ENCODE data around the gene RAPGEF4. TPM values are rescaled to one million over a fixed set of nuclear protein-coding genes. Genes with fewer than 3 reads are reported as not detected.

The RAPGEF4 gene
- total RNA-seq, 3 donors from 2014 or later, result 1.2 to 2.8 (median 2.2) TPM

DNA sequence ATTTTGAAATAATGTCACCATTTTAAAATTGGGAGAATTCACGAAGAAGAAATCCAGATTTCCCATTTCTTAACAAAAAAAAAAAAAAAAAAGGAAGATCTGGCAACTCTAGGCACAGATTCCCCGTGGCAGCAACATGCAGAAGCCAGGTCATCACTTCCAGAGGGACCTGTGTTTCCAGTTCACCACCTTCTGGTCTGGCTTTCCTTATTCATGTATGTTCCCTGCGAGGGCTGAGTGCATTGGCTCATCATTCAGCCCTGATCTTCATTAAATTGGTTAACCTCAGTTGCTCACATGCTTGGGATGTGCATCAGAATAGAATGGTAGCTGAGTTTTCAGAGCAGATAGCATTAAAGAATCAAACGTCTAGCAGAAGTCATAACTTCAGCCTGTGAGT lies 315.0 kb downstream of the RAPGEF4 start:
- intact Hi-C loops (cut with DNase I, micrococcal nuclease), result no loop called here
- TF ChIP-seq, protein P1, sequence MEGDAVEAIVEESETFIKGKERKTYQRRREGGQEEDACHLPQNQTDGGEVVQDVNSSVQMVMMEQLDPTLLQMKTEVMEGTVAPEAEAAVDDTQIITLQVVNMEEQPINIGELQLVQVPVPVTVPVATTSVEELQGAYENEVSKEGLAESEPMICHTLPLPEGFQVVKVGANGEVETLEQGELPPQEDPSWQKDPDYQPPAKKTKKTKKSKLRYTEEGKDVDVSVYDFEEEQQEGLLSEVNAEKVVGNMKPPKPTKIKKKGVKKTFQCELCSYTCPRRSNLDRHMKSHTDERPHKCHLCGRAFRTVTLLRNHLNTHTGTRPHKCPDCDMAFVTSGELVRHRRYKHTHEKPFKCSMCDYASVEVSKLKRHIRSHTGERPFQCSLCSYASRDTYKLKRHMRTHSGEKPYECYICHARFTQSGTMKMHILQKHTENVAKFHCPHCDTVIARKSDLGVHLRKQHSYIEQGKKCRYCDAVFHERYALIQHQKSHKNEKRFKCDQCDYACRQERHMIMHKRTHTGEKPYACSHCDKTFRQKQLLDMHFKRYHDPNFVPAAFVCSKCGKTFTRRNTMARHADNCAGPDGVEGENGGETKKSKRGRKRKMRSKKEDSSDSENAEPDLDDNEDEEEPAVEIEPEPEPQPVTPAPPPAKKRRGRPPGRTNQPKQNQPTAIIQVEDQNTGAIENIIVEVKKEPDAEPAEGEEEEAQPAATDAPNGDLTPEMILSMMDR (IDR thresholded peaks at IDR 0.05), result no peak
- ATAC-seq (no peak), DNase-seq (no peak)
- no peak overlapping the region for H3K4me3 ChIP-seq
- H3K9me3 ChIP-seq, result no peaks in the 10 kb centered on the region
- peaks cover 12% of the 10 kb centered on the region for H3K4me1 ChIP-seq (ENCODE audit: low read depth)
- H3K36me3 ChIP-seq (ENCODE audit: low read depth), result no peaks in the 10 kb centered on the region

DNA sequence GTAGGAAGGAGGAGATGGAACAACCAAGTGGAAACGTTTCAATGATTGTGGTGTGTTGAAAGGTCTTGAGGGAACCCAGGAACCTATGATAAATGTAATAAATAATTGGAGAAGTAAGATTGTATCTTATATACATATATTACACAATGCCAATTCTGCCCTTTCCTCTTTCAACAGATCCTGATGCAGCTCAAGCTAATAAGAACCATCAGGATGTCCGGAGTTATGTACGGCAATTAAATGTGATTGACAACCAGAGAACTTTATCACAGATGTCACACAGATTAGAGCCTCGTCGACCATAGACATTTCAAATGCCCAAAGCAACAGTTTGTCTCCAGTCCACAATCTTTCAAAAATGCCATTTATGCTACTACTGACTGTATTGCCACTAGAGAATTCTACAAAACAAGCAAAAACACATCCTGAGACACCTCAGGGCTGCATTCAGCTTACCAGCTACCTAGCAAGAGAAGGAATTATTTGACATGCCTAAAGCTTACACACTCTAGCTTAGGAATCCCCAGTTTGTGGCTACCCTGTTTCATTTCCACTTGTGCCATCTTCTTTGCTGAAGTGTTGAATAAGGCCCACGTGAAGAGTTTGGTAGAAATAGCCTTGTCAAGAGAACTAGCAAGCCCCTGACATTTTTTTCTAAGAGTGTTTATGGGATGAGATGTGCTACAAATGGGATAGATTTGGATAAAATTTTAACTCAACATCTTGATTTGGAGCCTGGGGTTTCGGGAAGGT lies 316.0 kb downstream of the RAPGEF4 start:
- Histone ChIP-seq H3K9me3 (no peaks in the 10 kb centered on the region), H3K36me3 (ENCODE audit: low read depth) (no peaks in the 10 kb centered on the region), H3K4me1 (ENCODE audit: low read depth) (peaks cover 12% of the 10 kb centered on the region), H3K4me3 (no peak overlapping the region)
- intact Hi-C loops (cut with DNase I, micrococcal nuclease), result no loop called here
- ATAC-seq (no peak), DNase-seq (no peak)
- TF ChIP-seq, protein P1 (IDR thresholded peaks at IDR 0.05), result no peak

DNA sequence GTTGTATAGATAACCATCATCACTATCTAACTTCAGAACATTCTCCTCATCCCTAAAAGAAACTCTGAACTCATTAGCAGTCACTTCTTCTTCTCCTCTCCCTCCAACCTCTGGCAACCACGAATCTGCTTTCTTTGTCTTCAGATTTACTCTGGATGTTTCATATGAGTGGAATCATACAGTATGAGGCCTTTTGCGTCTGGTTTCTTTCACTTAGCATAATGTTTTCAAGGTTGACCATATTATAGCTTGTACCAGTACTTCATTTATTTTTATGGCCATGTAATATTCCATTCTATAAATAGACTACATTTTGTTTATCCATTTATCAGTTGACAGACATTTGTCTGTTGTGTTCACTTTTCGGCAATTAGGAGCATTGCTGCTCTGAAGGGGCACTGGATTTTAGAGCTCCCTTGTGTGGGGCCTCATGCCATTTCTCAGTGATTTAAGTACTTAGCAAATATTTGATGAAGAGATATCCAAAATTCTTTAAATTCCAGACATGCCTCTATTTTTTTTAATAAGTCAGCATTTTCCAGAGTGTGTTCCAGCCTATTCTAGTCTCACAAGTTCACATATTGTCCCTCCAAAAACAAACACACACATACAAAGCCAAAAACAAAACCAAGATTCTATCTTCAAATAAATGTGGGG lies 317.5 kb downstream of the RAPGEF4 start:
- intact Hi-C loops (cut with DNase I, micrococcal nuclease), result no loop called here
- H3K36me3 ChIP-seq (ENCODE audit: low read depth), result no peaks in the 10 kb centered on the region
- H3K9me3 ChIP-seq, result no peaks in the 10 kb centered on the region
- H3K4me1 ChIP-seq (ENCODE audit: low read depth), result peaks cover 12% of the 10 kb centered on the region
- ATAC-seq, result no peak
- TF ChIP-seq, protein P1 (IDR thresholded peaks at IDR 0.05), result no peak
- DNase-seq, result no peak
- no peak overlapping the region for H3K4me3 ChIP-seq

DNA sequence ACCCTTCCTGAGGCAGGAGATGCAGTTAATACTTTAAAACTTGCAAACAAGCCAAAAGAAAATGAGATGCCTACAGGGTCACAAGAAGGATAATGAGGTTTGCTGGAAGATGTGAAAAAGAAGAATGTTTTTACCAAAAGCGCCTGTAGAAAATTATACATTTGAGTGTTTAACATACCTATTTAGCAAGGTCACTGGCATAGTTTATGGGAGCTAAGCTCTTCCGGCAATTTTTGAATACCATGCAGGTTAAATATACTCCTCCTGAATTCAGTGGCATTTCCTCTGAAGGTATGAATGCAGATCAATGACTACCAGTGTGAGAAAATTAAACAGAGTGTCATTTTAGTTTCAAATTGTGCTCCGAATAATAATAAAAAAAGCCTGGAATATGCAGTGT lies 318.8 kb downstream of the RAPGEF4 start:
- no peak for DNase-seq
- Histone ChIP-seq H3K4me3 (no peak overlapping the region), H3K9me3 (no peaks in the 10 kb centered on the region), H3K36me3 (ENCODE audit: low read depth) (no peaks in the 10 kb centered on the region), H3K4me1 (ENCODE audit: low read depth) (peaks cover 7% of the 10 kb centered on the region)
- no peak for ATAC-seq
- intact Hi-C loops (cut with DNase I, micrococcal nuclease), result no loop called here
- TF ChIP-seq, protein P1 (IDR thresholded peaks at IDR 0.05), result no peak

DNA sequence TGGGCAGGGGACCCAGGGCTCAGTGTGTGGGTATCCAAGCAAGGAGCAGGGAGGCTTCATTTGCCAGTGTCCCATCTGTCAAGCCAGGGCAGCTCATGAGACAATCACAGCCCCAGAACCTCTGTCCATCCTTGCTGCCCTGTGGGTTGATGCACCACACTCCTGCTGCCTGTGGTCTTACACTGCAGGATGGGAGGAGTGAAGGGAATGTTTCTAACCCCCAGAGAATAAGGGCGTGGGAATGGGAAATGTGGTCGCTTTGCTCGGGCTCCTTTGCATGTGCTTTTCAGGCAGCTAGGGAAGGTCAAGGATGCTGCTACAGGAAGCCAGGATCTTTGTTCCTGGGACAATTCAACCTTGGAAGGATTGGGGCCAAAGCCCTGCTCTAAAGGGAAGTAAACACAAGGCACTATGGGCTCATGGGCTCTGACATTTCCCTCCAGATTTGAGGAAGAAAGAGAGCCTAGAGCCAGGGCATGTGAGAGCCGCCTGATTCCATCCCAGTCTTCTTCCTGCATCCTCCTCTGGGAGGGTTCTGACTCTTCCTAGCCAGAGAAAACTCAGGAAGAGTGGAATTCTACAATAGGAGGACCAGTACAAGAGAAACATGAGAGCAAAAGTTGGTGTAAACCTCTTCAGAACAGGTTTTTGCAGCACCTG lies 321.2 kb downstream of the RAPGEF4 start:
- intact Hi-C loops (cut with DNase I, micrococcal nuclease), result no loop called here

More for the DNA sequence above, 321.2 kb downstream of the RAPGEF4 start:
- Histone ChIP-seq H3K4me3 (no peak overlapping the region), H3K4me1 (ENCODE audit: low read depth) (no peaks in the 10 kb centered on the region), H3K9me3 (no peaks in the 10 kb centered on the region), H3K36me3 (ENCODE audit: low read depth) (no peaks in the 10 kb centered on the region)
- TF ChIP-seq, protein P1 (IDR thresholded peaks at IDR 0.05), result no peak
- DNase-seq (no peak), ATAC-seq (no peak)

Data from mucosa of descending colon (tissue), 3 donors.